Activated CD8-positive, alpha-beta memory T cell treated with anti-CD3 and anti-CD28 coated beads for 1 hour (primary cell): Measurements from ENCODE around the gene ANTXR1.

Experiments used
- DNase-seq, 2 donors: peaks; one replicate each; pipeline ENCODE4 v3.0.0-alpha.2; 2020; ENCODE audit warnings: low read depth in 1 of 2; ENCODE audit errors: extremely low read depth in 1 of 2

The ANTXR1 gene

DNA sequence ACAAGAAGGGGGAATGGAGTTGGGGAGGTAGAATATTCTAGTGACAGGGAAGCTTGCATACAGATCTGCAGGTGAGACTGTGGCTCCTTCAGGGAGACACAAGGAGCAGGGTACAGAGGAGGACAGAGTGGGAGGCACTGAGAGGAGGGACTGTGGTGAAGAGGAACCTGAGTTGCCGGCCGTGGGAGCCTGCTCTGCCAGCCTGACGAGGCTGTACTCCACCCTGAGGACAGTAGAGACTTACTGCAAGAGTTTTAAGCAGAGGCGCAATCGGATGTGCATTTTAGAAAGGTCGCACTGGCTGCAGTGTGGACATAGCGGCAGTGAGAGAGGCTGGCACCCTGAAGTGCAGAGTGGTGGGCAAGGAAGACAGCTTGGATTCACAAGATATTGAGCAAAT, 188.3 kb downstream of the ANTXR1 start:
- DNase-seq: no peak

DNA sequence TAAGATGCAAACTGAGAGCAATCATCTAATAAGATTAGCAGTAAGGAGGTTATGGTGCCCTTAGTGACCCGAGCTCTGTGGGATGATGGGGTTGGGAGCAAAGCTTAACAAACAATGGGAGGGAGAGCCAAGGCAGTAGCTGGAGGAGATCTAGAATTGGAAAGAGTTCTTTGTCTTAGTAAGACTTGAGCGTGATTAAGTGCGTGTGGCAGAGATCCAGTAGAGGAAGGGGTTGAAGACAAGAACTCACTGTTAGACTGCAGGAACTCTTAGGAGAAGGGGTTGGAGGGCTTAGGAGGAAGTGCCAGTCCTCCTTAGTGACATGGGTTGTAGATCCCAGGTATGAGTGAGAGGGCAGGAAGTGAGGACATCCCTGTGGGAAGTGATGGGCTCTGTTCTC, 189.3 kb downstream of the ANTXR1 start:
- no peak for DNase-seq

DNA sequence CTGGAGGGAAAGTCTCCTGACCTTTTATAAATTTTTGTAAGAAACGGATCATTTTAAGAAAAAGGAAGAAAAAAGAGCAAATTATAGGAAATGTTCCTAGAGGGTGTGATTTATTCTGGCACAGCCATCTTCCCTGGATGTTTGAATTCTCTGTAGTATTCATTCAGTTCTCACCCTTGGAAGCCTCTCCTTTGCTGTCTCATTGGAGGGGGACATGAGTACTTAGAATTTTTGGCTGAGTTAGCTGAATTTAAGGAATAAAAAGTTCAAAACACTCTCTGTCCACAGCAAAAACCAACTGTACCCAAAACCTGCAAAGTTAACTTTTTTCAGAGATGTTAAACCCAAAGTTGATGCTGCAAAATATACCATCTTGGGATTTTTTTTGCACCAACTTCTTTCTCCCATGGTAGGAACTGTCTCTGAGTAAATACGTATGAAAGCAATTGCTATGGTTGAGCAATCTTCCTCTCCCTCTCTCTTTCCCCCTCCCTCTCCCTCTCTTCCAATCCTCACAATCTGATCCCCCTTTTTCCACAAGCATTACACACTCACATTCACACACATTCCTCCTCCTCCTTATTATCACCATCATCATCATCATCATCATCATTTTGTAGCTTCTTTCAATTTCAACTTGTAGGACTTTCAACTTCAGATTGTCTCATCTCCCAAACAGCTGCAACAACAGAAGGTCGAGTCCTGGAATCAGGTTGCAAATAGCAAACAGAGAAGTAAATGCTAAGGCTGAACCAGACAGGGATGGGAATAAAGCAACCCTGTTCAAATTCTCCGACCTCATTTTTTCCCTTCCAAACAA, 190.4 kb downstream of the ANTXR1 start:
- DNase-seq: no peak

DNA sequence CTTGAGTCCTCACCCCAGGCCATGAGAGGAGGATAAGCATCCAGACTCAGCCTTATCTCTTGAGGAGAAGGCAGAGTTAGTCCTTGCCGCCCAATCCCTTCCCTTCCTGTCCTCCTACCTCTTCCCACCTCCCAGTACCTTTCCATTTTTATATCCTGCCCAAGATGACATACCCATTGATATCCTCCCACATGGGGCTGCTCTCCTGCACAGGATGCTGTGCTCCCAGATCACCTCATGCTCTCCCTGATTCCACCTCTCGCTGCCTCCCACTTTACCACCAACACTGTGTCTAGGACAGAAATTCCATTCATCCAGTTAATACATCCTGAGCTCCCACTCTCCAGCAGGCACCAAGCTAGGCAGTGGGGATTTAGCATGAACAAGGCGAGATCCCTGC, 191.7 kb downstream of the ANTXR1 start:
- DNase-seq: no peak

DNA sequence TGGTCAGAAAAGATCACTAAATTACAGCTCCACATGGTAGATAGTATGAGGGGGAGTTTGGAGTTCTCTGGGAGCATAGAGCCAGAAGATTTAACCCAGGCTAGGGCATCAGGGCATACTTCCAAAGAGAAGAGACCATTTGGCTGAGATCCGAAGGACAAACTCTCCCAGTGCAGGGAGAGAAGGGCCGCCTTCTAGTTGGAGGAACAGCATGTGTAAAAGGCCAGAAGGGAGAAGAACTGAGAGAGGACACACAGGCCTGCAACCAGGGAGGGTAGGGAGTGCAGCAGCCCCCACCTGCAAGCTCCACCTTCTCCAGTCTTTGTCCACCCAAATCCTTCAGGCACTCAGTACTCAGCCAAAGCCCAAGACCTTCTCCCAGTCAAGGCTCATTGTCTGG, 192.1 kb downstream of the ANTXR1 start:
- no peak for DNase-seq

DNA sequence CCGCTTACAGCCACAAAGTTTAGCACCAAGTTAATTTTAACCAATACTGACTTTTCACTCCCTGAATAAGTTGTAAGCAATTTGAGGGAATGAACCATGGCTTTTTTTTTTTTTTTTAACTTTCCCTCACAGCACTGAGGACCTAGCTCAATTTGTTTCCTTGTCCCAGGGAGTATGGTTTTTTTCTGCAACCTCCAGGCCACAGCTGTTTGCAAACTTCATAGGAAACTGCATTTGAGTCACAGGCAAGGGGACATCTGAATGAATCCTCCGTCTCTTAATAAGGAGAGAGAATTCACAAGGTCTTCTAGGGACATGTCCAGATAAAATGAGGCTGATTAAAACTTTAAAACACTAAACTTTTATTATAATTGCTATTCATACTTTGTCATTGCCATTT, 192.5 kb downstream of the ANTXR1 start:
- DNase-seq: no peak

DNA sequence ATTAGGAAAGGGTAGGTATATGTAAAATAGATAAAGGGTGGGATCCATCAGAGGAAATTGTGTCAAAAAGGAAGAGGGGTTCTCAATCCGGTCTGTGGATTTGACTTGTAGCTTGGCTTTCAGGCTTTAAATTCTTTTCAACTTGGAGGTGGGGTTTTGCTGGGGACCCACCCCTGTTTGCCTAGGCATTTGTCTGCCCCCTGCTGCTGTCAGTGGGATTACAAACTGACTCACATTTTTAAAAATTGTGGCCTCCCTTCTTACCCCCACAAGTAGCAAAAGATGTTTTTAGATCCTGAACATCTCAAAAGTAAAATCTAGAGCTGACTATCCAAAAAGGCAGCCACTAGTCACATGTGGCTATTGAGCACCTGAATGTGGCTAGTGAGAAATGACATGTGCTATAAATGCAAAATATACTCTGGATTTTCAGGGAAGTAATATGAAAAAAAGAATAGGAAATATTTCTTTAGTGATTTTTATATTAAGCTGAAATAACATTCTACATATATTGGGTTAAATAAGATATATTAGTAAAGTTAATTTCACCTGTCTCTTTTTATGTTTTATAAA, 195.1 kb downstream of the ANTXR1 start:
- DNase-seq: no peak

DNA sequence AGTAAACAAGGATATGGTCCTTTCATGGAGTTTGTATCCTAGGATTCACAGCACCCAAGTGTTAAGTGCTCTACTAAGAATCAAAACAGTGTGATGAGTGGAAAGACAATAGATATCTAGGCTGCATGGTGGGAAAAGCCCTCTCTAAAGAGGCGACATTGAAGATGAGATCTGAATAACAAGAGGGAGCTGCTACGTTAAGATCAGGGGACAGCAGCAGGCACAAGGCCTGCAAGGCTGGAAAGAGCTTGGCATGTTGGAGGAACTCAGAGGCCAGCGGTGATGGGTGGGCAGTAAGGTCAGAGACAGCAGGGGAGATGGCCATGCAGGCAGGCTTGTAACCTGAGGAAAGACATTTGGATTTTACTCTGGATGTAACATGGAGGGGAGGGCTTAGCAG, 196.5 kb downstream of the ANTXR1 start:
- DNase-seq: no peak

DNA sequence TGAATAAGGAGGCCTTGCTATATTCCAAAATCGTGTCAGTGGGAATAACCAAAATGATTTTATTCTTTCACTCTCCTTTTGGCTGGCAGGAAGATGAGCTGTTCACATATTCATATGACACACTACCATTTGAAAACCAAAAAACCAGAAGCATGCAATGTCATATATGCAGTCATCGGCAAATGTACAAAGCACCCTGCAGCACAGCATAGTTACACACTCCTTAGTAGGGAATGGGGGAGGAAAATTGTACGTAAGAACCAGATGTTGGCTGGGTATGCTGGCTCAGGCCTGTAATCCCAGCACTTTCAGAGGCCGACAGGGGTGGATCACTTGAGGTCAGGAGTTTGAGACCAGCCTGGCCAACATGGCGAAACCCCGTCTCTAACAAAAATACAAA, 197.4 kb downstream of the ANTXR1 start:
- DNase-seq: no peak

DNA sequence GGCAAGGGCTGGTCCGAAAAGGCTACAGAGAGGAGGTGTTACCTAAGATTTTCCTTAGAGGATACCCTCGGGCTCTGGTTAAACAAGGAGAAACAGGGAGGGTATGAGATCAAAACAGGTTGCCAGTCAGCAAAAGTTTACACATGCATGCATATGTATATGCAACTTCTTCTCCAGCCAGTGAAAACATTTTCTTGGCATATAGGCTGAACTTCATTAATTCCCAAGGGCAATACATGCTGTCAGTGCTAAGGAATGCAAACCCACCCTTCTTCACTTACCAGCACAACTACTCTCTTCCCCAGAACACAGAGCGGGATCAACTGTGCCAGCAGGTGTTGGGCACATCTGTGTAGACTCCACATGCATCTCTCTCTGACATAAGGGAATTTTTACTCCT, 198.1 kb downstream of the ANTXR1 start:
- no peak for DNase-seq

DNA sequence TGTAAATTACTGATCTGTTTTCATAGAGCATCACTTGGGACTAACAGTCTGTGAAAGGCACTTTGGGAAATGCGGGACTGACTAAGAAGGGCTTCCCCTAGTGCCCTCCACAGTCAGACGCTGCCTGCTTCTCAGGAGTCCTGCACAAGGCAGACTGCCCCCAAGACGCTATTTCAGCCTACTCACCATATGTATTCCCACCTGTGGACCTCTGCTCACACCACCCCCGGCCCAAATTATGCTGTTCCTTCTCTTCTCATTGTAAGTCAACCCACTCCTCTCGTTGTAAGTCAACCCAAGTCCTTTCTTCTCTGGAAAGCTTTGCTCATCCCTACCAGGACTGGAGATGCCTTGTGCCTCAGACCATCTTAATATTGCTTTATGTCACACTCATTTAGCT, 198.7 kb downstream of the ANTXR1 start:
- no peak for DNase-seq

DNA sequence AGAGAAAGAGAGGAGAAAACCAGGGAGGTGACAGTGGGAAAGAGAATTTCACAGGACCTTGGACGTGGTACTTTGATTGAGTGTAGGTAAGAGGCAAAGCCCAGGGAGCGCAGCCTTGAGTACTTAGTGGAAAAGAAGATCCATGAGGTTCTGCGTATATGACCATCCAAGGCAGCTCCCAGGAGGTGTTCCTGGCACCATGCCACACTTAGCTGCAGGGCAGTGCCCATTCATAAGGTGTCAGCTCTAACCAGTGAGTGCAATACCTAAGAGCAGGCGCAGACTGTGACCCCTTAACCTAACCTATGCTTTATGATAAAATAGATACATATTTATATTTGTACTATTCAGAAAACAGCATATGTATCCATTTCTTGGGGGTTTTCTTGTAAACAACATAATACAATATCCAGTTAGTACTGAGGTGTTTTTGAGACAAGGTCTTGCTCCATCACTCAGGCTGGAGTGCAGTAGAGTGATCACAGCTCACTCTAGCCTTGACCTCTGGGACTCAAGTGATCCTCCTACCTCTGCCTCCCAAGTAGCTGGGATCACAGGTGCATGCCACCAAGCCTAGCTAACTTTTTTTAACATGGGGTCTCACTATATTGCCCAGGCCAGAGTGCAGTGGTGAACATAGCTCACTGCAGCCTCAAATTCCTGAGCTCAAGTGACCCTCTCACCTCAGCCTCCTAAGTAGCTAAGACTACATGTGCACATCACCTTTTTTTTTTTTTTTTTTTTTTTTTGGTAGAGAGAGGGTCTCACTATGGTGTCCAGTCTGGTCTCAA, 199.5 kb downstream of the ANTXR1 start:
- DNase-seq: no peak

DNA sequence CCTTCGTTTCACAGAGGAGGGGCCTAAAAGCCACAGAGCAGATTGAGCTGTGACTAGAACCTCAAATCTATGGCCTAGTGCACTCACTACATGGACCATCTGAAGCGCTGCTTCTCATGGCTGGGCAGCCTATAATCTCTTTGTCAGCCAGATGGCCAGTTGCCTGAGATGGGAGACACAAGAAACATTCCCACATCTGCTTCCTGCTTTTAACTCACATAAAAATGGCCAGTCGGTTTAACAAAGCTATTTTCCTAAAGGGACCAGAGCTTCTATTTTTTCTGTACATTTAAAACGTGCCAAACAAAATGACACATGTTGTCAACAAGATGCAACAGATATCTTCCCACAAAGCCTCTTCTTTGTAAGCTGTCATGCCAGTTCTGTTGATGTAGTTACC, 200.2 kb downstream of the ANTXR1 start:
- DNase-seq: no peak

DNA sequence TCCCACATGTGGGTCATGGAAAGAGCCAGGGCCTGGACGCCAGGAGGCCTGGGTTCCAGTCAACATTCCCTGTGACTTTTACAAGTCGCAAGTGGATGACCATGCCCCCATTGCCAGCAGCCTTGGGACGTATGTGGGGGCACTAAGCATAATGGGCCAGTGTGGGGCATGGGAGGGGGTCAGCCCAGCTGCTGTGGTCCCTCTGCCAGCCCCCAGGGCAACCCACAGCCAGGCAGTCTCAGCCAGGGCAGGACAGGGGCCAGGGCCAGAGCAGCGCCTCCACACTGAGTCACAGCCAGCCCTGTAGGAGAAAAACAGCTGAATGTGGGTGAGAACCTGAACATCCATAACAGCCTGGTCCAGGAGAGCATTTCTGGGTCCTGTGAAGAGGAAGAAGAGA, 200.8 kb downstream of the ANTXR1 start:
- DNase-seq: no peak

DNA sequence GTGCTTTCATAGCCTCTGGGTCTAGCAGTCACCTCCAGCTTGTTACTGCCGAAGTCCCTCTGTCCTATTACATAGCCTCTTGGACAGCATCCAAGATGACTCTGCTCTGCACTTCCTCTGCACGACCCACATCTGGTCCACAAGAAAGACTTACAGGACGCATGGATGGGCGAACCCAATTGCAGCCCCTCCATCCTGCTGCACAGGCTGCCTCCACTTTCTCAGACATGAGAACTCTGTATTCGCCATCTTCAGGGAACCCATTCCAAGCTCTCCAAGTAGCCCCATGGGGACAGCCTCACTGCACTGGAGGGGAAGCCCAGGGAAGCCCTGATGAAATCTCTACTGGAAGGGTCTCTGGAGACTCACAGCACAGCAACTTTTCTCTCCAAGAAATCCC, 201.9 kb downstream of the ANTXR1 start:
- DNase-seq: no peak

DNA sequence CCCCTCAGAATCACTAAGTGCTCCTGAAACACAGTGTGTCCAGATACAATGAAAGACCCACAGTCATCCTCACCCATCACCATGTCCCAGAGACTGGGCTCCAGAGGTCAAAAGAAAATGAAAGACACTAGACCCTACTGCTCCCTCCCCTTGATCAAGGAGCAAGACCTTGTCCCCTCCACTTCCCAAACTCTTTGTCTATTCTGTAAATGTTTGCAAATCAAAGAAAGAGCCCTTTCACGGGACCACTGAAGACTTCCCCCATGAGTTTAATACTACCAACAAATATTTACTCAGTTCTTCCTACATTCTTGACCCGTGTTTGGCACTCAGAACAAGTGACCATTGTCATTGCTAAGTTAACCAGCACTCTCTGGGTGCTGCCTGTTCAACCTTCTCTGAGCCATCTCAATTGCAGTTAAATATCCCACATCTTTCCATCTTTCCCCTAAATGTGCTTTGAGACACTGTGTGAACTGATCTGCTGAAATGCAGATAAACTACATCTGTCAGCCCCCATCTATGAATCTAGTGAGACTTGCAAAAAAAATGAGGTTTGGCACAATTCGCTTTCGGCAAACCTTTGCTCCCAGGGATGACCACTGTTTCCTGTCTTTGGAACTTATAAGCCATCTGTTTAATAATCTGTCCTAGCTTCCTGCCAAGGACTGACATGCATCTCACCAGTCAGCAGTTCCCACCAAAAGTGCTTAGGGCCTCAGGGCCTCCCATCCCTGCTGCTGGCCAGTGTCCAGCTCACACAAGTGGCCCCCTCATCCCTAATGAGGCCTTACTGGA, 203.8 kb downstream of the ANTXR1 start:
- DNase-seq: no peak

DNA sequence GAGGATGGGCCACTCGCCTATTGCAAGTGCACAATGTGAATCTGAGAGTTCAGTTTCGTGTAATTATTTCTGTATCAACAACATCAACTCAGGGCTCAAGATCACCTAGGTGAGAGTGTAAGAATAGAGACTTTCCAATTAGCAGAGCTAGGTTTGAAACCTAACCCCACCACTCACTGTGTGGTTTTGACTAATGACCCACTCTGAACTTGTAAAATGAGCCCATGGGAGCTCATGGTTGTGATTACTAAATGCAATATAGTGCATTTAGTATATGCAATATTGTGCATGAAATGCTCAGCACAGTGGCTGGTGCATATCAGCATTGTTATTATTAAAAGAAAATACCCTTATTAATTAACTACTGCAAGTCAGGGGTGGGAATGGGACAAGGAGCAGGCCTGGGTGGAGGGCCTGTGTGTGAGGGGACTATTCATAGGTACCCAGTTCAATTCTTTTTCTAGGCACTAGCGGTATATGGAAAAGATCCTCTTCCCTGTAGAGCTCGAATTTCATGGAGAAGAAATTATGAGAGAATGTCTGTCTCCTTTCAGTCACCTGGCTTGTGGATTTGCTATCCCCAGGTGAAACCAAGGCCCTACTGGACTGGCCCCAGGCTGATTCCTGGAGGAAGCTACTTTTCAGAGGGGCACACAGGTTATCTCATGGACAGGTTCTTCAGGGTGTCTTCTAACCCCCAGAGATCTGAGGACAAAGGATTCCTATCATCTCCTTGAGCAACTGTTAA, 204.5 kb downstream of the ANTXR1 start:
- no peak for DNase-seq

DNA sequence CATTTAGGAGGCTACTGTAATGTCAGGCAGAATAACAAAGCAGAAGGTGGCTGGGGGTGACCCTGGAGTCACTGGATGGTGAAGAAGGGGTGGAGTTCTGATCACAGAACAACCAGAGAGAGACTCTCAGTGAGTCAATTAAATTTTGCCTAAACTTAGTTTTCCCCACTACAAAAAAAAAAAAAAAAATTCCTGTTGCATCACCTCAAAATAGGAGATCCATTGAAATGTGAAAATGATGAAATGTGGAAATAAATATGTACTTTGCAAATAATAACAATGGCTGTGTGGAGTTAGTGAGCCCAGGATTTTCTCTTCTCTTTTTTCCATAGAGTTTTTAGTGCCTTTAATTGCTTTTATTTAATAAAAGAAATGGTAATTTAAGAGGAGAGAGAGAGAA, 208.5 kb downstream of the ANTXR1 start:
- no peak for DNase-seq

DNA sequence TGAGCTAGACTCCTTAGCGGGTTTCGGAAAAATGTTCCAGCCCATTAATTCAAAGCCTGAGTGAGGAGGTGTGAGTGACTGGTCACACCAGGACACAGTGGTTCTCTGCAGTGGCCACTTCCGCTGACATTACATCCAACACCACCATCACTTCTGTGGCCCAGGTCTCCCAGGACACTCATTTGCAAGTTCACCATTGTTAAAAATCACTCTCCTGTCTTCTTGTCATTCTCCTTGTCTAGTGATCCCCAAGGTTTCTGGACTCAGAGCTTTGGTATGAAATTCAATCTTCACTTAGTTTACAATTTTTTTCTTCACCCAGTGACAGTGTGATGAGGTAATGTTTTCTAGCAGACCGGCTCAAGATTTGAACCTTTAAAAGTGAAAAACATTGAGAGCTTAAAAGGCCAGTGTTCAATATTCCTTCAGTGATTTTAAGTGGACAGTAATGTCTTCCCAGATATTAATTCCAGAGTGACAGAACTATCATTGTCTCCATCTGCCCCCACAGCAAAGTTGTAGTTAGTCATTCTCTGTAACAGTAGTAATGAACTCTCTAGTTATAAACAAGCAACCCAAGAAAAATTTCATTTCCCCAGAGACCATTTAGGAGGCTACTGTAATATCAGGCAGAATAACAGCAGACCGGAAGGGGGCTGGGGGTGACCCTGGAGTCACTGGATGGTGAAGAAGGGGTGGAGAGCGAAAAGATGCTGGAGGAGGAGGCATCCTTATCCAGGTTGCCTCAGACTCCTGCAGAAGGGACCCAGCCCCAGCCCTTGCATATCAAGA, 209.2 kb downstream of the ANTXR1 start:
- no peak for DNase-seq
